Measurements from ENCODE around the gene WDR64.
"Not testable (repeated sequence)": the region's sequence is repeated elsewhere in the genome, so short reads cannot be mapped to it uniquely, and the experiment has no call there.

The WDR64 gene

DNA sequence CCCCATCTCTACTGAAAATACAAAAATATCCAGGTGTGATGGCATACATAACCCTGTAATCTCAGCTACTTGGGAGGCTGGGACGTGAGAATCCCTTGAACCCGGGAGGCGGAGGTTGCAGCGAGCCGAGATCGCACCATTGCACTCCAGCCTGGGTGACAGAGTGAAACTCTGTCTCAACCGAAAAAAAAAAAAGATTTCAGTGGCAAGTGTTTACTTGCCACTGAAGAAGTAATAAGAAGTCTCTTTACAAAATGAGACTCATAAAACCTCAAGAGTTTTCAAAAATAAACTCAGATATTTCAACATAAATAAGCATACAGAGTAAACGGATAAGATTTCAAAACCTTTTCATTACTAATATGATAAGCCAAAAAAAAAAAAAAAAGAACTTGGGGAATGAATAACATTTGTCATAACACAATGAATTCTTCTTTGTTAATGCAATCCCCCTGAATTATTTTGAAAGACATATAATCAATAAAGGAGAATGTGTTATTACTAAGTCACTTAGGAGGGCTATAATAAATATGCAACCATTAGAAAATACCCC, 161.8 kb downstream of the WDR64 start:
- Mint-ChIP-seq H3K4me1 (no peaks in the 10 kb centered on the region), H3K36me3 (no peaks in the 10 kb centered on the region), H3K27me3 (peaks cover 5% of the 10 kb centered on the region), H3K27ac (no peak overlapping the region), H3K9me3 (no peaks in the 10 kb centered on the region), H3K4me3 (no peak overlapping the region)
- DNase-seq, result no peak
- CTCF ChIA-PET, result no interaction called here

- Mint-ChIP-seq H3K9me3 (no peaks in the 10 kb centered on the region), H3K27me3 (peaks cover 5% of the 10 kb centered on the region), H3K4me3 (no peak overlapping the region), H3K36me3 (no peaks in the 10 kb centered on the region), H3K27ac (no peak overlapping the region), H3K4me1 (no peaks in the 10 kb centered on the region)
- CTCF ChIA-PET, result interaction anchor here (0.7 kb wide), 1 partner anchor 204 kb away, joined by 3 read pairs; no protein-coding TSS in a partner anchor
- DNase-seq, result no peak
Measured at GRCh38 chr1:241816008-241816407, 163.9 kb downstream of the WDR64 start.

DNA sequence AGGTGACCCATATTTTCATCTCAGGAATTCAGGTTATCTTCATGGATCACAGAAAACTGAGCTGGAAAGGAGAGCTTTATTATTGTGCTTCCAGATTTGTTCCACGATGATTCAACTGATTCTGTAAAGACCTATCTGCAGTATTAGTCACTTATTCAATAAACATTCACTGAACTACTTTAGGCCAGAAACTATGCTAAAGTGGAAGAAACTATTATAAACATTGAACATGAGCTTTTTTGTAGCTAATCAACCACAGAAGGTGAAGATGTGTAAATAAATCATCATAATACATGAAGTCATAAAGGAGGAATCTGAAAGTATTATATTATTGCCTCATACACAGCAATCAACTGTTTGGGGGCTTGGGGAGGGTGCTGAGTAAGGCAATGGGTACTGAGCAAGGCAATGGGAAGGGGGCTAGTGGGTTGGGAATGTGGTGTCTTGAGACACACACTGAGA, 165.3 kb downstream of the WDR64 start:
- Mint-ChIP-seq H3K27ac (no peak overlapping the region), H3K4me1 (no peaks in the 10 kb centered on the region), H3K36me3 (no peaks in the 10 kb centered on the region), H3K27me3 (peaks cover 5% of the 10 kb centered on the region), H3K4me3 (no peak overlapping the region), H3K9me3 (no peaks in the 10 kb centered on the region)
- no peak for DNase-seq
- CTCF ChIA-PET, result no interaction called here

- H3K9me3 Mint-ChIP-seq, result no peaks in the 10 kb centered on the region
- no peak overlapping the region for H3K4me3 Mint-ChIP-seq
- DNase-seq, result no peak
- no peaks in the 10 kb centered on the region for H3K4me1 Mint-ChIP-seq
- no peak overlapping the region for H3K27ac Mint-ChIP-seq
- peaks cover 5% of the 10 kb centered on the region for H3K27me3 Mint-ChIP-seq
- no peaks in the 10 kb centered on the region for H3K36me3 Mint-ChIP-seq
- CTCF ChIA-PET, result no interaction called here
Measured at GRCh38 chr1:241817956-241818612, 166.0 kb downstream of the WDR64 start.

GRCh38 chr1:241819340-241819866, 167.3 kb downstream of the WDR64 start:
- H3K27me3 Mint-ChIP-seq, result peaks cover 5% of the 10 kb centered on the region
- H3K4me1 Mint-ChIP-seq, result no peaks in the 10 kb centered on the region
- no peak overlapping the region for H3K27ac Mint-ChIP-seq
- DNase-seq, result no peak
- H3K36me3 Mint-ChIP-seq, result no peaks in the 10 kb centered on the region
- H3K9me3 Mint-ChIP-seq, result no peaks in the 10 kb centered on the region
- CTCF ChIA-PET, result no interaction called here
- no peak overlapping the region for H3K4me3 Mint-ChIP-seq

DNA sequence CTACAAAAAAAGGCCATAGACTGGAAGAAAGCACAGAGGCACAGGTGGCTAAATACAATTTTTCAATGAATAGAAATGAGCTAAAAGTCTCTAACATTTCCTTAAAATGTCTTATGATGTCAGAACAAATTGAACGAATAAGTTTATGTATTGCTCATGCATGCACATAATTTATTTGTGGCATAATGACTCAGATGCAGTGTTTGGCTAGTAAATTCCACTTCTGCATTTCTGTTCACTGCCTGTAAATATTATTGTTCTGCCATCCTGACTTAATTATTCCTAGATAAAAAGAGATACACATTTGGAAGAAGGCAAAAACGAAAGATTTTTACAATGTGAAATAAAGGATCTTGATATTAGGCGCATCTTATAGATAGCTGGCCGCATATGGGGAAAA, 169.3 kb downstream of the WDR64 start:
- peaks cover 5% of the 10 kb centered on the region for H3K27me3 Mint-ChIP-seq
- H3K4me1 Mint-ChIP-seq, result no peaks in the 10 kb centered on the region
- no peak overlapping the region for H3K4me3 Mint-ChIP-seq
- no peaks in the 10 kb centered on the region for H3K36me3 Mint-ChIP-seq
- DNase-seq, result no peak
- H3K9me3 Mint-ChIP-seq, result no peaks in the 10 kb centered on the region
- CTCF ChIA-PET, result no interaction called here
- no peak overlapping the region for H3K27ac Mint-ChIP-seq

GRCh38 chr1:241822846-241823245, 170.8 kb downstream of the WDR64 start:
- Mint-ChIP-seq H3K9me3 (no peaks in the 10 kb centered on the region), H3K4me3 (no peak overlapping the region), H3K36me3 (no peaks in the 10 kb centered on the region), H3K27me3 (peaks cover 5% of the 10 kb centered on the region), H3K27ac (no peak overlapping the region), H3K4me1 (no peaks in the 10 kb centered on the region)
- CTCF ChIA-PET, result no interaction called here
- no peak for DNase-seq

- no peaks in the 10 kb centered on the region for H3K36me3 Mint-ChIP-seq
- CTCF ChIA-PET, result no interaction called here
- no peak for DNase-seq
- no peaks in the 10 kb centered on the region for H3K9me3 Mint-ChIP-seq
- no peak overlapping the region for H3K27ac Mint-ChIP-seq
- no peaks in the 10 kb centered on the region for H3K4me1 Mint-ChIP-seq
- H3K27me3 Mint-ChIP-seq, result no peaks in the 10 kb centered on the region
- H3K4me3 Mint-ChIP-seq, result no peak overlapping the region
Measured at GRCh38 chr1:241823925-241824324, 171.8 kb downstream of the WDR64 start.

DNA sequence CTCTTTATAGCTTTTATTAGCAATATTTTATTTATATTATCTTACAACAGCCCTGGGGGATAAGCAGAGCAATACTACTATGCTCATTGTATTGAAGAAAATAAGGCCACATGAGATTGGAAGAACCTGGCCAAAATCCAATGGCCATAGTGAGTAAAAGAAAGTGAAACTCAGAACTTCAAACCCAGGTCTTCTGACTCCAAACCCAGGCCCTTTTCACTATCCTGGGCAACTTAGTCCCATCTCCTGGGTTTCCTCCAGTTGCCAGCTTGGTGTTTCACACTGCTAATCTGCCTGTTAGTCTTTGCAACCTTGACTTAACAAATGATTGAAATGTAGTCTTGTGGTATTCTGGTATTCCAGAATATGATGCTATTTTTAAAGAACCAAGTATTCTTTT, 173.5 kb downstream of the WDR64 start:
- H3K4me1 Mint-ChIP-seq, result no peaks in the 10 kb centered on the region
- no peak overlapping the region for H3K4me3 Mint-ChIP-seq
- no peak for DNase-seq
- H3K36me3 Mint-ChIP-seq, result no peaks in the 10 kb centered on the region
- H3K27me3 Mint-ChIP-seq, result no peaks in the 10 kb centered on the region
- no peak overlapping the region for H3K27ac Mint-ChIP-seq
- no peaks in the 10 kb centered on the region for H3K9me3 Mint-ChIP-seq
- CTCF ChIA-PET, result interaction anchor here (1.6 kb wide), 1 partner anchor 14 kb away, joined by 4 read pairs; no protein-coding TSS in a partner anchor

GRCh38 chr1:241826613-241827012, 174.5 kb downstream of the WDR64 start:
- H3K27ac Mint-ChIP-seq, H3K9me3 Mint-ChIP-seq, H3K27me3 Mint-ChIP-seq, H3K4me3 Mint-ChIP-seq, H3K36me3 Mint-ChIP-seq, DNase-seq, H3K4me1 Mint-ChIP-seq: not testable (repeated sequence)
- CTCF ChIA-PET, result interaction anchor here (0.6 kb wide), 1 partner anchor 215 kb away, joined by 3 read pairs; no protein-coding TSS in a partner anchor

DNA sequence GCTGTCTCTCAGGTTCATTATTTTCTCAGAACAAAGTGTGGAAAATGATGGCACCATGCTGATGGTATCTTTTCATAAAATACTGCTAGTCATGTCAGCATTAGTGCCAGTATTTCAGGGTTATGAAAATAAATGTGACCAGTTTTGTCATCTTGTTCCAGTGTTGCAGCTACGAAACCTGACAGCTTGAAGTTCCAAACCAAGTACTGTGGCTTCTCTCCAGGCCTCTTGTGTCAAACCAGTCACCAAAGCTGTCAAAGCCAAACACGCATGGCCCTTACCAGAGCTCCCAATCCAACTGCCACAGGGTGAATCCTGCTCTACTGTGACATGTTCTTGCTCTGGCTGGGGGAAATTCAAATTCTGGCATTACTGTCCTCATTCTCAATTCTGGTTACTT, 175.2 kb downstream of the WDR64 start:
- Mint-ChIP-seq H3K27ac (no peak overlapping the region), H3K9me3 (no peaks in the 10 kb centered on the region), H3K36me3 (no peaks in the 10 kb centered on the region), H3K27me3 (peaks cover 8% of the 10 kb centered on the region), H3K4me3 (no peak overlapping the region), H3K4me1 (no peaks in the 10 kb centered on the region)
- CTCF ChIA-PET, result interaction anchor here (0.6 kb wide), 1 partner anchor 216 kb away, joined by 3 read pairs; no protein-coding TSS in a partner anchor
- DNase-seq, result no peak

DNA sequence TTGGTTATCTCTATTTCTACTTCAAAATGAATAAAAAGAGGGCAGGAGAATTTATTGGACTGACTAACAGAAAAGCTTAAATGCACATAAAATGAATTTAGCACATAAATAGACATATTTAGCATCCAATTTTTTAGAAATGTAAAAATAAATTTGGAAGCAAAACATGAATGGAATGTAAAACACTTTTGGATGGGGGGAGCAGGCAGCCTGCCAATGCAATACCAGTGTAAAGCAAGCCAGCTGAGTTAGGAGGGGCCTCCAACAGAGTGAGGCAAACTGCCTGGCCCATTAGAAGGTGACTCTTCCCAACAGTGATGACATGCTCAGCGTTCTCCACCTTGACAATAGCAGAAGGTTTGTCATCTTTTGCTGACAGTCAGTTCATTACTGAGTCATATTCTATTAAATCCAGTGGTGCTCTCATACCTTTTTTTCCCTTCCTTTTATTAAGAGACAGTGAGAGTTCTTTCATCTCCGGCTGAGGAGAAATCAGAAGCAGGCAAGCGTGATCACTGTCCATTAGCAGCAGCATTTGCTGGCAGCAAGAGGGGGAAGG, 176.5 kb downstream of the WDR64 start:
- Mint-ChIP-seq H3K36me3 (no peaks in the 10 kb centered on the region), H3K27me3 (peaks cover 9% of the 10 kb centered on the region), H3K9me3 (no peaks in the 10 kb centered on the region), H3K27ac (no peak overlapping the region), H3K4me1 (no peaks in the 10 kb centered on the region), H3K4me3 (no peak overlapping the region)
- DNase-seq, result no peak
- CTCF ChIA-PET, result no interaction called here

GRCh38 chr1:241829468-241829867, 177.4 kb downstream of the WDR64 start:
- Mint-ChIP-seq H3K27me3 (peaks cover 9% of the 10 kb centered on the region), H3K4me3 (no peak overlapping the region), H3K36me3 (no peaks in the 10 kb centered on the region), H3K9me3 (no peaks in the 10 kb centered on the region), H3K27ac (no peak overlapping the region), H3K4me1 (no peaks in the 10 kb centered on the region)
- CTCF ChIA-PET, result no interaction called here
- no peak for DNase-seq

DNA sequence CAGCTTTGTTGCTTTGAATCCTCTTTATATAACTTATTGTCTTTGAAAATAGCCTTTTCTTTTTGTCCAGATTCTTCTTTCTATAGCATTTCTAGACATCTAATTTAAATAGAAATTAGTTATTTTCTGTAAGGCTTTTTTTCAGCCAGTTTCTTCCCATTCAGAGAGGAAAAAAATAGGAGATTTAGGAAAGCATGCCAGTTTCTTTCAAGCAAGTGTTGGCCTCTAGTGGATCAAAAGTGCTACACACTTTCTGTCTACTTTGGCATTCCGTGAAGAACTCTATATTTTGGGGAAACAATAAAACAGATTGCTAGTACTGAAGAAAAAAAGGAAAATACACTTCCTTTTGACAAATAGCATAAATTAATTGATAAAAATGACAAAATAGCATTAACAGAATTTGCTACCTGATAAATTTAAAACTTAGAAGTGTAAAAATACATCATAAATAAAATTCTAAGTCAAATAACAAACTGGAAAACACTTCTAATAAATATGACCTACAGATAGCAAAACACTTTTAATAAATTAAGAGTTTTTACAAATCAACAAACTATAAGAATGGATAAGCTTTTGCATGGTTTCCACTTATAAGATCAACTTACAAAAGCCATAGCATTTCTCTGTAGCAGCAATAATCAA, 182.8 kb downstream of the WDR64 start:
- Mint-ChIP-seq H3K36me3 (no peaks in the 10 kb centered on the region), H3K27me3 (peaks cover 9% of the 10 kb centered on the region), H3K4me1 (peaks cover 6% of the 10 kb centered on the region), H3K27ac (no peak overlapping the region), H3K9me3 (no peaks in the 10 kb centered on the region), H3K4me3 (no peak overlapping the region)
- DNase-seq, result no peak
- CTCF ChIA-PET, result interaction anchor here (0.9 to 1.7 kb wide), 5 partner anchors 207 to 302 kb away, joined by 3 to 7 read pairs (median 4); partner anchors contain the start of gene KMO
